HEK293 (cell line): ENCODE results near the gene EEF1AKMT2.
A peak's percentile ranks its signal among the peaks of the same experiment; 100 is the strongest.

Experiments used
- CTCF ChIA-PET: fragments of 350-600 bp; formaldehyde crosslinking; extraction: SDS; loops from one replicate; lab custom pipeline; 2021; ENCODE audit warnings: antibody characterized with exemption; lab: Yijun Ruan, JAX
- POLR2A ChIA-PET: fragments of 300-600 bp; formaldehyde crosslinking; extraction: SDS; loops from one replicate; lab custom pipeline; 2020; ENCODE audit warnings: antibody characterized with exemption, inconsistent platforms; lab: Yijun Ruan, JAX
- H3K27ac ChIP-seq: fragments of 200-500 bp; sonication (Bioruptor generic); 2 replicates; pipeline ENCODE4 v1.5.1; 2014; ENCODE audit warnings: low read depth, low read length, control low read depth, inconsistent platforms; ENCODE audit errors: extremely low read depth
- H3K36me3 ChIP-seq, 2 experiments: fragments of 200-500 bp in 1 of 2; sonication (Bioruptor generic) in 1 of 2; 1 replicate in 1 of 2; 2 replicates in 1 of 2; pipeline ENCODE4 v1.5.1; 2014 to 2017; ENCODE audit warnings: inconsistent platforms in 2 of 2, low read length in 2 of 2; ENCODE audit not compliant: control insufficient read depth in 2 of 2, insufficient read depth in 1 of 2
- H3K4me1 ChIP-seq: fragments of 200-500 bp; sonication (Bioruptor generic); 2 replicates; pipeline ENCODE4 v1.5.1; 2014; ENCODE audit warnings: mild to moderate bottlenecking, low read length, inconsistent platforms; ENCODE audit not compliant: control insufficient read depth, insufficient read depth
- H3K4me3 ChIP-seq: 2 replicates; pipeline ENCODE4 v1.5.1; 2011; ENCODE audit warnings: low read depth, mild to moderate bottlenecking, control low read depth, low read length, moderate library complexity
- H3K9me3 ChIP-seq: fragments of 200-500 bp; sonication (Bioruptor generic); 2 replicates; pipeline ENCODE4 v1.5.1; 2014; ENCODE audit warnings: low read depth, low read length, inconsistent platforms; ENCODE audit not compliant: control insufficient read depth, insufficient read depth
- EGR2 ChIP-seq: fragments of 450-650 bp; formaldehyde crosslinking; IDR thresholded peaks from 2 replicates; pipeline ENCODE4 v1.5.1; 2016; ENCODE audit warnings: low read depth, missing biosample characterization, missing genetic modification characterization
- OSR2 ChIP-seq: fragments of 450-650 bp; formaldehyde crosslinking; IDR thresholded peaks from 2 replicates; pipeline ENCODE4 v1.5.1; 2016; ENCODE audit warnings: missing biosample characterization, missing genetic modification characterization
- SALL2 ChIP-seq: fragments of 450-650 bp; formaldehyde crosslinking; IDR thresholded peaks from 2 replicates; pipeline ENCODE4 v1.5.0; 2017; ENCODE audit warnings: missing biosample characterization, mild to moderate bottlenecking, missing genetic modification characterization, borderline replicate concordance
- SP7 ChIP-seq: fragments of 450-650 bp; formaldehyde crosslinking; IDR thresholded peaks from 2 replicates; pipeline ENCODE4 v1.5.1; 2016; ENCODE audit warnings: missing biosample characterization, missing genetic modification characterization
- WT1 ChIP-seq: fragments of 450-650 bp; formaldehyde crosslinking; IDR thresholded peaks from 2 replicates; pipeline ENCODE4 v1.5.1; 2016; ENCODE audit warnings: missing biosample characterization, missing genetic modification characterization
- ZFHX2 ChIP-seq: fragments of 450-650 bp; formaldehyde crosslinking; conservative IDR thresholded peaks from 2 replicates; pipeline ENCODE4 v1.5.1; 2016; ENCODE audit warnings: missing biosample characterization, missing genetic modification characterization
- ZFP3 ChIP-seq: fragments of 450-650 bp; formaldehyde crosslinking; IDR thresholded peaks from 2 replicates; pipeline ENCODE4 v1.5.1; 2016; ENCODE audit warnings: low read depth, missing biosample characterization, missing genetic modification characterization
- ZFP69B ChIP-seq: fragments of 450-650 bp; formaldehyde crosslinking; IDR thresholded peaks from 2 replicates; pipeline ENCODE4 v1.5.1; 2016; ENCODE audit warnings: missing biosample characterization, missing genetic modification characterization
- ZIC2 ChIP-seq: fragments of 450-650 bp; formaldehyde crosslinking; IDR thresholded peaks from 2 replicates; pipeline ENCODE4 v1.5.1; 2016; ENCODE audit warnings: missing biosample characterization, missing genetic modification characterization
- ZNF148 ChIP-seq: fragments of 450-650 bp; formaldehyde crosslinking; IDR thresholded peaks from 2 replicates; pipeline ENCODE4 v1.5.0; 2017; ENCODE audit warnings: missing biosample characterization, missing genetic modification characterization, borderline replicate concordance
- ZNF184 ChIP-seq: fragments of 450-650 bp; IDR thresholded peaks from 2 replicates; pipeline ENCODE4 v1.5.1; 2018; ENCODE audit warnings: missing biosample characterization, mild to moderate bottlenecking, missing genetic modification characterization
- ZNF266 ChIP-seq: fragments of 450-650 bp; formaldehyde crosslinking; IDR thresholded peaks from 2 replicates; pipeline ENCODE4 v1.5.1; 2016; ENCODE audit warnings: missing biosample characterization, missing genetic modification characterization, low read depth
- ZNF274 ChIP-seq, 2 experiments: fragments of 200-500 bp in 1 of 2; fragments of 450-650 bp in 1 of 2; sonication (Bioruptor generic) in 1 of 2; formaldehyde crosslinking in 1 of 2; IDR thresholded peaks; 2 replicates each; pipeline versions ENCODE4 v1.5.1 to v1.6.1; 2014 to 2016; ENCODE audit warnings: borderline replicate concordance in 1 of 2, inconsistent platforms in 1 of 2, low read length in 1 of 2, missing biosample characterization in 1 of 2, missing genetic modification characterization in 1 of 2
- ZNF302 ChIP-seq: fragments of 450-650 bp; formaldehyde crosslinking; IDR thresholded peaks from 2 replicates; pipeline ENCODE4 v1.5.1; 2016; ENCODE audit warnings: missing biosample characterization, missing genetic modification characterization, low read depth
- ZNF404 ChIP-seq: fragments of 450-650 bp; formaldehyde crosslinking; IDR thresholded peaks from 2 replicates; pipeline ENCODE4 v1.5.1; 2017; ENCODE audit warnings: missing biosample characterization, missing genetic modification characterization
- ZNF600 ChIP-seq: fragments of 450-650 bp; formaldehyde crosslinking; IDR thresholded peaks from 2 replicates; pipeline ENCODE4 v1.5.1; 2016; ENCODE audit warnings: missing biosample characterization, missing genetic modification characterization
- ZSCAN4 ChIP-seq: fragments of 450-650 bp; formaldehyde crosslinking; IDR thresholded peaks from 2 replicates; pipeline ENCODE4 v1.5.1; 2017; ENCODE audit warnings: missing biosample characterization, missing genetic modification characterization

EEF1AKMT2 gene

GRCh38 chr10:124717911-124718741 lies 73.6 kb downstream of the EEF1AKMT2 start:
- ChIA-PET POLR2A (interaction anchor here (0.6 kb wide), 2 partner anchors 77 to 102 kb away, joined by 3 read pairs; no protein-coding TSS in a partner anchor), CTCF (interaction anchor here (0.8 kb wide), 1 partner anchor 23 kb away, joined by 4 read pairs; no protein-coding TSS in a partner anchor)
- H3K36me3 ChIP-seq: peaks cover 3 to 10% of the 10 kb centered on the region in 2 experiments; a peak in 2 of 3 replicates
- H3K9me3 ChIP-seq: no peaks in the 10 kb centered on the region
- TF ChIP-seq ZFHX2 (tag by site-specific recombination): peak; percentile 98
- peak; percentile 57; the same call in 1 of the 2 replicates for TF ChIP-seq ZNF600 (tag by site-specific recombination)
- no peak for TF ChIP-seq ZFP69B (tag by site-specific recombination)
- peak; percentile 67; the same call in 1 of the 2 replicates for TF ChIP-seq ZIC2
- peak; percentile 19; the same call in 1 of the 2 replicates for TF ChIP-seq SP7 (tag by site-specific recombination)
- TF ChIP-seq EGR2 (tag by site-specific recombination): peak; percentile 99
- no peak for TF ChIP-seq ZNF274 (IDR thresholded peaks at IDR 0.05; ENCODE audit: low read length)
- TF ChIP-seq ZNF274 (tag by site-specific recombination; IDR thresholded peaks at IDR 0.05; ENCODE audit: borderline replicate concordance): no peak
- H3K4me1 ChIP-seq: 0 out of 2 replicates have a peak, but pooled peaks cover 3% of the 10 kb centered on the region
- no peak overlapping the region for H3K4me3 ChIP-seq
- no peak overlapping the region for H3K27ac ChIP-seq

DNA sequence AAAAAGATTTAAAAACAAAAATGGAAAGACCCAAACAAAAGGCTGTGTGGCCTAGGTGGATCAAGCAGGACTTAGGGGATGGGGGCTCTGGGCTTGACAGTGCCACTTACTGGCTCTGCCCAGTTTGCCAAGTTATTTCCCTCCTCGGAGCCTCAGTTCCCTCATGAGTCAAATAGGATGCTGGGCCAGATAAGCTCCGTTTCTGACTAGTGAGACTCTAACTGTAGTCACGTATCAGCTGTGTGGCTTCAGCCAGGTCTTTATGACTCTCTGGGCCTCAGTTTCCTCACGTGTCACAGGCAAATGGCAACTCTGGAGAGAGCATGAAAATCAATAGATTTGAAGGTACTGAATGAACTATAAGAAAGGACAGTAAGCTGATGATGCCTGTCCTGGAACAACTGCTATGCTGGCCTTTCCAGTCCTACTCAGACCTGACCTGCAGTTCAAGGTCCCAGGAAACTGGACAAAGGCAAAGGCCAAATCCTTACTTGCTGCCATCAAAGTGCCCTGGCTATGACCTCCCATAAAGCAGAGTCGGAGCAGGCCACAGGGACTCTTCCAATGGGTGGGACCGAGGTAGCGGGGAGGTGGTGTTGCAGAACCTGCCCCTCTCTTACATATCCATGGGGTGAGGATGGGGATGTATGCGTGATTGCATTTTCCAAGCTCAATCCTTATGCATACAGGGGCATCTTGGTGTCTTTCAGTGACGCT lies 74.5 kb downstream of the EEF1AKMT2 start:
- CTCF ChIA-PET: no interaction called here
- H3K36me3 ChIP-seq: peaks cover 3 to 8% of the 10 kb centered on the region in 2 experiments; a peak in 2 of 3 replicates
- no peak for TF ChIP-seq OSR2 (tag by site-specific recombination)
- TF ChIP-seq WT1 (tag by site-specific recombination): no peak
- no peak overlapping the region for H3K27ac ChIP-seq
- H3K4me1 ChIP-seq: 0 out of 2 replicates have a peak, but pooled peaks cover 3% of the 10 kb centered on the region
- POLR2A ChIA-PET: no interaction called here
- H3K4me3 ChIP-seq: no peak overlapping the region
- H3K9me3 ChIP-seq: no peaks in the 10 kb centered on the region

DNA sequence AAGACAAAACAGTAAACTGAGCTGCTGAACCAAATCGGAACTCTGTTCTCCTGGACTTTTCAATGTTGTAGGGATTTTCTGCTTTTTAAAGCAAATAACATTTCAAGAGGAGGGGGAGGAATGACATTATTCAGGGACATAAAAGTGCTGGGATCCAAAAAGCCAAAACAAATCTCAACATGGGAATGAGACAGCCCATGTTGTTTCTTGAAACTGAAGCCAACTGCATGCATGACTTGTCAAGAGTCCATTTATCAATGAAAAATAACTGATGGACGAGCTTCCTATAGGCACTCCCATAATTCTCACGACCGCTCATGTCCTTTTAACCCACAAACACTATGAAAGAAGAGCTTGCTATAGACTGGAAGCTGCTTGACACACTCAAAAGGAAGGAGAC lies 75.3 kb downstream of the EEF1AKMT2 start:
- POLR2A ChIA-PET: no interaction called here
- H3K4me1 ChIP-seq: 0 out of 2 replicates have a peak, but pooled peaks cover 3% of the 10 kb centered on the region
- H3K4me3 ChIP-seq: no peak overlapping the region
- no peak overlapping the region for H3K27ac ChIP-seq
- no peak for TF ChIP-seq ZNF148 (tag by site-specific recombination)
- TF ChIP-seq SALL2 (tag by site-specific recombination): no peak
- no peak for TF ChIP-seq ZNF184 (tag by site-specific recombination)
- TF ChIP-seq ZNF404 (tag by site-specific recombination): no peak
- no peak for TF ChIP-seq ZSCAN4 (tag by site-specific recombination)
- no peak for TF ChIP-seq ZNF266 (tag by site-specific recombination)
- no peak for TF ChIP-seq ZNF302 (tag by site-specific recombination)
- no peak for TF ChIP-seq ZFP3
- TF ChIP-seq, all 188 proteins: peak for 0
- Histone ChIP-seq H3K36me3 (peaks cover 3 to 8% of the 10 kb centered on the region in 2 experiments; a peak in 2 of 3 replicates), H3K9me3 (no peaks in the 10 kb centered on the region)
- CTCF ChIA-PET: no interaction called here
